SKM-1 treated with dmso at 0.1 percent for 144 hours (cell line): ENCODE data around the gene PCIF1.

Source experiments
- DNase-seq: peaks from one replicate; lab custom pipeline; 2025; ENCODE audit not compliant: unreplicated experiment; lab: John Stamatoyannopoulos, UW

The PCIF1 gene

DNA sequence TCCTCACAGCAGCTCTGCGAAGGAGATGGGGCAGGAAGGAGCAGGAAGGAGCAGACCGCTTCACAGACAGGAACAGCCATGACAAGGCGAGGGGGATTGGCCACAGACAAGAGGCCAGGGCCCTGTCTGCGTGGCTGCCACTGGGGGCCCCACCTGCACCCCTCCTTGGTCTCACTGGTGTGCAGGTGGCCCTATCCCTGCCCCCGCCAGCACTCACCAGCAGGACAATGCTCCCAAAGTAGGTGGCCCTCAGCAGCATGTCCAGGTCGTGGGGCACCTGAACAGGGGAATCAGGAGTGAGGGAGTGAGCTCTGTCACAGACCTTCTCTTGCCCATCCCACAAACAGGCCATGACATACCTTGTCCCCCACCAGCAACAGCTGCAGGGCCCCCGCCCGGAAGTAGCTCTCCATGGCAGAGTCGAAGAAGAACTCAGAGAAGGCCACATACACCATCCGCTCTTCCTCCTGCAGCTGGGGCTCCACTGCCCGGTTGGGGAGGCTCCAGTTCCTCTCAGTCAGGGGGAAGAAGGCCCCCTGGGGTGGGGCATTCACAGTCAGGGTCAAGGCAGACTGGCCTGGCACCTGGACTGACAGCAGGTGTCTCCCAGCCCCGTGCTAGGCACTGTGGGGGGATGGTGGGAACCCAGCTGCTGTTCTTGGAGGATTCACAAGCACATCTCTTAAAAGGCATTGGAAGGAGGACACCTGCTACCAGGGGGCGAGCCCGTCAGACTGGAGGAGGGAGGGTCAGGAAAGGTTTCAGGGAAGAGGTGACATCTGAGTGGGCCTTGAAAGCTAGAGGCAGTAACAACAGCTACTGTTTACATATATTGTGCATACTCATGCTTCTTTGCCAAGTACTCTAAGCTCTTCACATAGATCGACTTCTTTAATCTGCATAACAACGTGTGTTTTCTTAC, 29.6 kb upstream of the PCIF1 start:
- DNase-seq: no peak

DNA sequence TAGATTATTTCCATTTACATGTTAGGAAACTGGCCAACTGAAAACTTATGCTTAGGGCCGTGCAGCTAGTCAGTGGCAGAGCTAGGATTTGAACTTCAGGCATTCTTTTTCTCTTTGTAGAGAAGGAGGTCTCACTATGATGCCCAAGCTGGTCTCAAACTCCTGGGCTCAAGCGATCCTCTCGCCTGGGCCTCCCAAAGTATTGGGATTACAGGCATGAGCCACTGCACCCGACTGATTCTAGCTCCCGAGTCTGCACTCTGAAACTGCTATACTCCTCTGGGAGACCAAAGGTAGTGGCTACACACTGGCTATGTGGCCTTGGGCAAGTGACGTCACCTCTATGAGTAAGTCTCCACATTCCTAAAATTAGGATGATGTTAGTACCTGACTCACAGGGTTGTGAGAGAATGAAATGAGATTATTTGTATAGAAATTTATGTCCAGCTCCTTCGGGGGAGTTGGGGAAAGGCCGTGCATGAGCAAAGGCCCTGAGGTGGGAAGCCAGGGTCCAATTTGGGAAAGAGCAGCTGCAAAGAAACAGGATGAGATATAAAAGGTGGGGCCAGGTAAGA, 28.9 kb upstream of the PCIF1 start:
- DNase-seq: no peak

DNA sequence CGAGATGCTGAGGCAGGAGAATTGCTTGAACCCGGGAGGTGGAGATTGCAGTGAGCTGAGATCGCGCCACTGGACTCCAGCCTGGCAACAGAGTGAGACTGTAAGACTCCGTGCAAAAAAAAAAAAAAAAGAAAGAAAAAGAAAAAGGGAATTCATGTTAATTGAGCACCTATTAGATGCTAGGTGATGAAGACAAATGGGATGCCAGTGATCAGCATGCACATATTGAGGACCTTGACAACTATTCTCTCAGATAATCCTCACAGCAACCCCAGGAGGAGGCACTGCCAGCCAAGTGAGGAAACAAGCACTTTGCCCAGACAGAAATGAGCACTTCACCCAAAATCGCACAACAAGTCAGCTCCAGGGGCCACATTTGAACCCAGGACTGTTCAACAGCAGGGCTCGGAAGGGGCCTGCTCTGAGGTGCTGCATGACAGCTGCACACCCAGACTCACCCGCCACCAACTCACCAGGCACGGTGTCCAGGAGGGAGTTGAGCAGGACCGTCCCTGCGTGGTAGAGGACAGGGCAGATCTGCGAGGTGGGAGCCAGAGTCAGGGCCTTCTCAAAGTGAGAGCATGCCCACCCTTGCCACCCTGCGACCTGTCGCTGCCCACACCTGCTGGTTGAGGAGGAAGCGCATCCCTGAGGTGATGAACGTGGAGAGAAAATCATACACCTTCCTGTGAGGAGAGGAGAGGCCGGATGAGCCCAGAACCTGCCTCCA, 27.1 kb upstream of the PCIF1 start:
- DNase-seq: no peak

DNA sequence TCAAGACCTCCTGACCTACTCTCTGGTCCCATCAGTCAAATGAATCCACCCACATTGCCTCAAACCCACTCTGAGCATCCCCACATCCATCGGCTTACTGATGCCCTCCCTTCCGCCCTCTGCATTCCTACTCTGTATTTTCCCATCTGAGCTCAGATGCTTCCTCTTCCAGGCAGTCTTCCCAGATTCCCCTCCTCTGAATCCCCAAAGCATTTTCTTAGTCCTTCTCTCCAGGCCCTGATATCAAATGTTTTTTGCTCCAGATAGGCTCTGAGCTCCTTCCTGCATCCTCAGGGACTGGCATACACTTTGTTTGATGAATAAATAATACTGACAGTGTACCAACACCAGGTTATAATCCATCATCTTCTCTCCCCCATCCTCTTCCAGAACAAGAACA, 26.4 kb upstream of the PCIF1 start:
- no peak for DNase-seq

DNA sequence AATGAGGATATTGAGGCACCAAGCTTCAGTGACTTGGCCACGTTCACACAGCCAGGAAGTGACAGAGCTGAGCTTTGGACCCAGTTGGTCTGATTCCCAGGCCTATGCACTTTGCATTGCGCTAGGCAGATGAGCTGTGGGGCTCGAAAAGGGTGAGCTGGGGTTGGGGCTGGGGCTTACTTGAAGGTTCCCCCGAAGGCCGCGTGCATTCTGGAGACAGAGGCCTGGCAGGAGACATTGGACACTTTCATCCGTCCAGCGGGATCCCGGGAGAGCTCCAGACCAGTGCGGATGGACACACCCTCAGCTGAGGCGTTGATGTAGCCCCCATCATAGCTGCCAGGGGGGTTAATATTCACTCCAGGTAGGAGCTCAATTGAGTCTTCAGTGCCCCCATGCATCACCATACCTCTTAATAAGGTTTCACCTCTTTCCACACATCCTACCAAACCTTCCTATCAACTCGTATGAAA, 25.1 kb upstream of the PCIF1 start:
- DNase-seq: no peak

DNA sequence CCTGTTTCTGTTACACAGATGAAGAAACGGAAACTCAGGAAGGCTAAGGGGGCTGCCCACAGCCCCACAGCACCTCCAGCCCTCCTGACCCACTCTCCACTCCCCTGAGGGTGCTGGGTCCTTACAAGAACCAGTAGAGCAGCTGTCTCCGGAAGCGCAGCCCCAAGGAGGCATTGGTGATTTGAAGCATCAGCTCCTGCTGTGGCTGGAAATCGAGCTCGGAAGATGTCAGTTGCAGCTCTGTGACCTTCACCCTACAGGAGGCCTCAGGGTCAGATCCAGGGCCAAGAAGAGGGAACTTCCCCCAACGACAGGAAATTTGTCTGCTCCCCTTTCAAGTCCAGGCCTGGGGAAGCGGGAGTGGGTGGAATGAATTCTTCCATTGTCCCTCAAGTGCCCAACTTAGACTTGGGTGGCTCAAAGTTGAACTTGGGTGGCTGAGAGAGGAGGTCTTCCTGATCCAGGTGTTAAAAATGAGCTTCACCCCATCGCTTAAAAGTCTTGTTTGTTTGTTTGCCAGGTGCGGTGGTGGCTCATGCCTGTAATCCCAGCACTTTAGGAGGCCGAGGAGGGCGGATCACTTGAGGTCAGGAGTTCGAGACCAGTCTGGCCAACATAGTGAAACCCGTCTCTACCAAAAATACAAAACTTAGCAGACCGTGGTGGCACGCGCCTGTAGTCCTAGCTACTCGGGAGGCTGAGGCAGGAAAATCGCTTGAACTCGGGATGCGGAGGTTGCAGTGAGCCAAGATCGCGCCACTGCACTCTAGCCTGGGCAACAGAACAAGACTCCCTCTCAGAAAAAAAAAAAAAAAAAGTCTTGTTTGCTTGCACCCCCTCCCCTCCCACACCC, 24.4 kb upstream of the PCIF1 start:
- peak; percentile 16 for DNase-seq

DNA sequence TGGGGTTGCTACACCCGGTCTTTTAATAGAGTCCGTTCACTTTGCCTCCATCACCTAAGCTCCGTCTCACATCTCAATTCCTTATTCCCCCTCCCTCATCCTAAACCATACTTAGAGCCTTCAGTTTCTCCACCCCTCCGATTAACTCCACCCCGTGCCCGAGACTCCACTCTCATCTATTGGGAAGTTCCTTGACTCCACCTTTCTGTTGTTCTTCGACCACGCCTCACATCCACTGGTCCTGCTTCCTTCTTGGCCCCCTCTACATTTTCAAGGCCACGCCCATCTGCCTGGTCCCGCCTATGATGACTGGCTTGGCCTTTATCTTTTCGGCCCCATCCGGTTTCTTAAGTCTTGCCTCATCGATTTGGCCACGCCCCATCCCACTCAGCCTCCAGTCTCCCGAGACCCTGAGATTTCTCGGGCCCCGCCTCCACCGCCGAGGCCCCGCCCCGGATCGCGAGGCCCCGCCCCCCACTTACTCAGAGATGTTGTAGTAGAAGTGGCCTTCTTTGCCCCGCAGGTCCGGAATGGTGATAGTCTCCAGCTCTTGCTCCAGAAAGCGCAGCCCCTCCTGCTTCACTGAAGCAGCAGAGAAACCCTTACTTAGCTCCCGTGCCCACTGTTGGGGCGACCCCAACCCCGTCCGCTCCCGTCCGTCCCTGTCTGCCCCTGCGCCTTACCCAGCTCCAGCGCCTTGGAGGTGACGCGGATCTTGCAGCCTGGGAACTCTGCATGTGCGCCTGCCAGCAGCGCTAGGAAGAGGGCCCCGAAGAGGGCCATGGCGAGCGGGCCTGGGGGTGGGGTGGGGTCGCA, 23.6 kb upstream of the PCIF1 start:
- peak; percentile 98 for DNase-seq

DNA sequence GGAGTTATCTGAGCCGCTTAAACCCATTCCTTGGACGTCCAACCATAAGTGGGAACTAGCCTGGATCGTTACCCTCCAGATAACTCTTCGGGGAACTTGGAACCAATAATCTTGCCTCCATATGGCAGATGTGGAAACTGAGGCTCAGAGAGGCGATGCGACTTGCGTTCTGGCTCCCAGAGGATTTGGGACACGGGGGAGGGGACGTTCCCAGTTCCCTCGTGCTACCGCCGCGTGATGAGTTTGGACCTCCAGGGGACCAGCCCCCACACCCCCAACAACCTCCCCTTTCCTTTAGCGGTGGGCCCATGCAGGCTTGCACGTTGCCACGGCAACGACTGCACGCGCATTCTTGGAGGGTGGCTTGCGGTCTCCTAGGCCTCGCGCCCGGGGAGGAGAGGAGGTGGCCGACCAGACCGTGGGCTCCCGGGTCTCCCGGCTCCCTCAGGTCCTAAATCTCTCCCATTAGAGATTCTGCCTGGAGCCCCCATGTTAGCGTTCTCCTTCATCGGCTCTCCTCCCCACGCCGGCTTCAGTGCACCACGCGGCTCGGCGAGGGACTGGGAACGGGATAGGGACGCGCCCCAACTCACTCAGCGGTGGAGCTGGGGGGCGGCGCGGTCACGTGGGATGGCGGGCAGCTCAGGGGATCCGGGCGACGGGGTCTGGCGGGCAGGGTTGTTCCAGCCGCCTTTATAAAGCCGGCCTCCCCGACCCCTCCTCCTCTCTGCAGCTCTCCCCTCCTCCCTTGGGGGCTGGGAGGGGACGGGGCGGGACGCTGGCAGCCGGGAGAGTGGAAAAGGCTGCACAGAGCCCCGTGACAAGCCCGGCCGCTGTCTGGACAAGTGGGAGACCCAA, 22.8 kb upstream of the PCIF1 start, which contains the start of gene PLTP:
Gene PLTP (minus strand): TSS at position 670 of the 858 bp plus-strand sequence. CDS start 703 bp downstream, outside the sequence.
- DNase-seq: no peak

DNA sequence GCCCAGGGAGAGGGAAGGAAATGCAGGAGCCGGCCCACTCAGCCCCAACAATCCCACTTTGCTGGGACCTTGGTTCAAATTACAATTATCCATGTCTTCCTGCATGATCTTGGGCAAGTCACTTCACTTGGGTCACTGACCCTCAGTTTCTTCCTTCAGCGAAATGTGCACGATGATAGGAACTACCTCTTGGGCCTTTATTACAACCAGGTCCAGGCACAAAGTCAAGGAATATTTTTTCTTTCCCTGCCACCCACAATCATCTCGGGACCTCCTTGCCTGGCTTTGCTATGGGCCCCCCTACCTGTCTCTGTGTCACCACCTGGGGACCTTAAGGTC, 22.2 kb upstream of the PCIF1 start:
- no peak for DNase-seq

DNA sequence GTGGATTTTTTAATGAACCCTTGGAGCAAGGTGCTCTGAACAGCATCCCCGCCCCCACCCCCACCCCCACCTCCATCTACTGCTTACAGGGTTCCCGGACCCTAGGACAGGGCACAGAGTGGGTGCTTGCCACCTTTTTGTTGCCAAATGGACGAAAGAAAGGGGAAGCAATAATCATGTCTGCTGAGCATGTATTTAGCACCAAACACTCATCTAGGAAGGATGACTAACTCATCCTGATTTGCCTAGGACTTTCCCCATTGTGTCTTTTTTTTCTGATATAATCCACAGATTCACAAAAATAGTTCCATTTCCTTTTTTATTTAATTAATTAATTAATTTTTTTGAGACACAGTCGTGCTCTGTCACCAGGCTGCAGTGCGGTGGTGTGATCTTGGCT, 21.4 kb upstream of the PCIF1 start:
- DNase-seq: no peak

DNA sequence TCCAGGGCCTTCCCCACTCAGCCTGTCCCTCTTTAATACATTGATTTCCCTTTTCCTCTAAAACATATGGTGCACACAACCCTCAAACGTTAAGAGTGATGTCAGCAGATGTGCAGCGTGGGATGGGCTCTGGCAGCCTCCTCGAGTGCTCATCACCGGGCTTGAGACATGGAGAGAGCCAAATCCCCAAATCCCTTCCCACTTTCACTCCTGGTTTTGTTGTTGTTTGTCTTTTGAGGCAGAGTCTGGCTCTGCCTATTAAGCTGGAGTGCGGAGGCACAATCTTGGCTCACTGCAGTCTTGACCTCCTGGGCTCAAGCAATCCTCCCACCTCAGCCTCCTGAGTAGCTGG, 16.7 kb upstream of the PCIF1 start:
- DNase-seq: no peak

DNA sequence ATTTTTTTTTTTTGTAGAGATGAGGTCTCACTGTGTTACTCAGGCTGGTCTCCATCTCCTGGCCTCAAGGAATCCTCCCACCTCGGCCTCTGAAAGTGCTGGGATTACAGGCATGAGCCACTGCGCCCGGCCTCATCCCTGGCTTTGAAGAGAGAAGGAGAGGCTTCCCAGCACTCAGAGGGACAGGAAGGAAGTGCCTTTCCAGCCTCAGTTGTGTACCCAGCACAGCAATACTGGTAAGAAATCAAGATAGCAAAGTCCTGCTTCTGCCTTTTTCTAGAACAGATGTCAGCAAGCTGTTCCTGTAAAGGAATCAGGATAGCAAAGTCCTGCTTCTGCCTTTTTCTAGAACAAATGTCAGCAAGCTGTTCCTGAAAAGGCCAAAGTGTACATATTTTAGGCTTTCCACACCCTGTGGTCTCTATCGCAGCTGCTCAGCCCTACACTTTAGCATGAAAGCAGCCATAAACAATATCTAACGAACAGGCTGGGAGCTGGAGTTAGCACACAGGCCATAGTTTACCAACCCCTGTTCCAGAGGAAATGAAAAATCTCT, 16.2 kb upstream of the PCIF1 start:
- no peak for DNase-seq

DNA sequence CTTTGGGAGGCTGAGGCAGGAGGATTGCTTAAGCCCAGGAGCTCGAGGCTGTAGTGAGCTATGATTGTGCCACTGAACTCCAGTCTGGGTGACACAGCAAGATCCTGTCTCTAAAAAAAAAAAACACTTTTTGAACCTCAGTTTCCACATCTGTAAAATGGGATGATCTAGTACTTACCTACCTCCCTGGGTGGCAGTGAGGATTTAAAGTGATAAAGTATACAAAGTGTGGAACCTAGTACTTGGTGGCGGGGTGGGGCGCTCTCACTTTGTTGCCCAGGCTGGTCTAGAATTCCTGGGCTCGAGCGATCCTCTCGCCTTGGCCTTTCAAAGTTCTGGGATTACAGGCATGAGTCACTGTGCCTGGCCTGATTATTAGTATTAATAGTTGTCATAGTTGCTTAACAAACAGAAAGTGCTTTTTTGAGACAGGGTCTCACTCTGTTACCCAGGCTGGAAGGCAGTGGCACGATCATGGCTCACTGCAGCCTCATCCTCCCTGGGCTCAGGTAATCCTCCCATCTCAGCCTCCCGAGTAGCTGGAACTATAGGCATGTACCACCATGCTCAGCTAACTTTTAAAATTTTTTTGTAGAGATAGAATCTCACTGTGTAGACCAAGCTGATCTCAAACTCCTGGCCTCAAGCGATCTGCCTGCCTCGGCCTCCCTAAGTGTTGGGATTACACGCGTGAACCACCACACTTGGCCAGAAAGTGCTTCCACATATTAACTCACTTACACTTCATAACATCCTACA, 15.5 kb upstream of the PCIF1 start:
- no peak for DNase-seq

DNA sequence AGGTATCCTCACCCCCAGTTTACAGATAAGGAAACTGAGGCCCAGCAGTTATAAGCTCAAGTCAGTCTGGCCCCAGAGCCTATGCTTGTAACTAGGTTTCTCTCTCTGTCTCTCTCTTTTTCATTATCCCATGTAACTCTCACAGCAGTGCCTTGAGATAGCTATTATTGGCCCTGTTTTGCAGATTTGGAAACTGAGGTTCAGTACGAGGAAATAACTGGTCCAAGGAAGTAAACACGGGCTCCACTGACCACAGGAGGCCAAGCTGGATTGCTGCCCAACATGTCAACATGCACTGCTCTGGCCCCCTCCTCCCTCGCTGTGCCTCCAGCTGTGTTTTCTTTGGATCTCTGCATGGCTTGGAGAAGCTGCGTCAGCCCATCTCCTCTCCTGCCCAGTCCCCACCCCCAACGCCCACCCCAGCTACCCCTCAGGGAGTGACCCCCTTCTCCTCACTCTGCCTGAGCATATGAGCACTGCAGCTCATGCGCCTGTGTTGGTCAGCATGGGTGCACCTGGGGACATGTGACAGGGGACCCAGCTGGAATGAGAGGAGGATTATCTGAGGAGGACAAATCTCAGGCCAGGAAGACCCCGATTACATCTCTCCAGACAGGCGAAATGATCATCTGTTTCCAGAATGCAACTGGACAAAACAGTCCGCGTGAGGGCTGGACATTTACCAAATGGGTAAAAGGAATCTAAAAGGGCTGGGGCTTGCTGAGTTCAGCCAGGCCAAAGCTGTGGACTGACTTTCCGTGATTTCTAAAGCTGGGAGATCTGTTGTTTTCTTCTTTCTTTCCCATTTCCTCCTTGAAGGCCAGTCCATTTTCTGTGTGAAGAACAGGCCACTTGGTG, 14.7 kb upstream of the PCIF1 start:
- no peak for DNase-seq

DNA sequence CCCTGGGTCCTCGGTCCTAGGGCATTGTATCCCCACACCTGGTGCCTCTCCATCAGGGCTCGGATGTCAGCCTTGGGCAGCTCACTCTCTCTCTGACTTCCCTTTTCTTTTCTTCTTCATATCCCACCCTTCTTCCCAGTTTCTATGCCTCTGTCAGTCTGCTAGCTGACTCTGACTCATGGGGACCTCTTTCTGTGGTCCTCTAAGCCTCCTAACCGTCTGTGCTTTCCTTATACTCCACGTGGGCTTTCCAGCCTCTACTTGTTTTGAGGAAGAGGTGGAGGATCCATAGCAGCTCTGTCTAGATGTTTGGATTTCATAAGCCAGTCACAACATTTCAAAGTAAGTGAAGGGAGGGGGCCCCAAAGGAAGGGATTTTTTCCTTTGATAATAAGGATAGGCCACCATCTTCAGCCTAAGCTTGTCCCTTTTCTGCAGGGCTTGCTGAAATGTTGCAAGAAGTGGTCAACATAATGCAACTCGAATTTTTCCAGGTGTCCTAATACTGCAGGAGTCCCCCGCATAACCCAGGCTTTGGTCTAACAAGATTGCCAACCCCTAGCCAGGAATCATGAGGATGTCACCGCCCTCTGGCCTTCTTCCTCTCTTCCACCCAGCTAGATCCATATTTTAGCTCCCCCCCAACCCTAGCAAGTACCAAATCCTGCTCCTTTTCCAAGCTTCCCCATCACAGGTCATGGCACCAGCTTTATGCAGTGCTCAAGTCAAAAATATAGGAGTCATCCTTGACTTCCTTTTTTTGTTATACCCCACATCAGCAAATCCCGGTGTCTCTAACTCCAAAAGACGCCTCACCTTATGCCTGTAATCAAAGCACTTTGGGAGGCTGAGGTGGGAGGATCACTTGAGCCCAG, 13.8 kb upstream of the PCIF1 start:
- no peak for DNase-seq
